Stimulated activated naive B cell treated with anti-CD40 and anti-IgM and Interleukin-4, amounts not matched to agents 10 μg/mL and 1 μg/mL and 100 μg/mL, for 72 hours (primary cell): ENCODE results near the gene GTF2H2C.
"Not testable (repeated sequence)": the region's sequence is repeated elsewhere in the genome, so short reads cannot be mapped to it uniquely, and the experiment has no call there.

Source experiments
- ATAC-seq, 2 donors: fragments of 150-1000 bp; cut with Tn5 transposase; replicated peaks; 2 replicates each; pipeline ENCODE4 v1.10.0; 2021; ENCODE audit warnings: moderate library complexity in 1 of 2
- DNase-seq: peaks from one replicate; pipeline ENCODE4 v3.0.0; 2021
- H3K27ac Mint-ChIP-seq: one replicate; pipeline ENCODE4 v1.8.0; 2022; ENCODE audit warnings: mild to moderate bottlenecking, mixed read lengths
- H3K27me3 Mint-ChIP-seq, 2 donors: one replicate each; pipeline ENCODE4 v1.8.0; 2022; ENCODE audit warnings: mixed read lengths in 2 of 2
- H3K36me3 Mint-ChIP-seq, 2 donors: one replicate each; pipeline ENCODE4 v1.8.0; 2022; ENCODE audit warnings: mixed read lengths in 2 of 2, mild to moderate bottlenecking in 1 of 2
- H3K4me1 Mint-ChIP-seq, 2 donors: one replicate each; pipeline ENCODE4 v1.8.0; 2022; ENCODE audit warnings: mixed read lengths in 2 of 2, mild to moderate bottlenecking in 1 of 2
- H3K4me3 Mint-ChIP-seq, 2 donors: one replicate each; pipeline ENCODE4 v1.8.0; 2022; ENCODE audit warnings: mild to moderate bottlenecking in 2 of 2, mixed read lengths in 2 of 2, moderate library complexity in 1 of 2
- H3K9me3 Mint-ChIP-seq, 2 donors: one replicate each; pipeline ENCODE4 v1.8.0; 2022; ENCODE audit warnings: mixed read lengths in 2 of 2, mild to moderate bottlenecking in 1 of 2

The GTF2H2C gene

DNA sequence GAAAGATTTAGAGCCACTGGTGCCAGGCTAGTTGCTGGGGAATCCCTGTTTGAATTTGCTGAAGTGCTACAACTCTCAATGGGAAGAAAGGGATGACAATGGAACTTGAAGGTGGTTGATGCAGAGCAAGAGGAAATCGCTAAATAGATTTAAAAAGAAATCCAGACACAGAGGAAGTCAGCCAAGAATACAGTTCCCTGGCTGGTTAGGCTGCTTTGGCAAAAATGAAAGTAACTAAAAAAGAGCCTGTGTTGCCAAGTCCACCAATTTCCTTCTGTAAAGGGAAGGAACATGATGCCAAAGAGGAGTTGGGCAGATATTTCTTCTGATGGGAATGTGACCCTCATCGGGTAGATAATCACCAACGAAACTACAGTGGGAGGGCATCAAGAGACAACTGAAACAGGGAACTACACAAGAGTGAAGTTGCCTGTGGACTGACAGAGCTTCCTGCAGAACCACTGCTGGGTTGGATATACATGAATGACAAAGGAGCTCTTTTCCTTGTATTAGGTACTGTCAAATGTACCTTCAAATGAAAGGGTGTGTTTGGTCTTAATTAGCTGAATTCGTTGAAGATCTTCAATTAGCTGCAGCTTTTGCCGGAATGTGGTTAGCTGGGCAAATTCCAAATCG, 49.0 kb downstream of the GTF2H2C start:
- H3K36me3 Mint-ChIP-seq, H3K4me1 Mint-ChIP-seq, H3K9me3 Mint-ChIP-seq, H3K27me3 Mint-ChIP-seq, H3K4me3 Mint-ChIP-seq, DNase-seq, H3K27ac Mint-ChIP-seq: not testable (repeated sequence)
- peak; percentile 34 to 62 for ATAC-seq

DNA sequence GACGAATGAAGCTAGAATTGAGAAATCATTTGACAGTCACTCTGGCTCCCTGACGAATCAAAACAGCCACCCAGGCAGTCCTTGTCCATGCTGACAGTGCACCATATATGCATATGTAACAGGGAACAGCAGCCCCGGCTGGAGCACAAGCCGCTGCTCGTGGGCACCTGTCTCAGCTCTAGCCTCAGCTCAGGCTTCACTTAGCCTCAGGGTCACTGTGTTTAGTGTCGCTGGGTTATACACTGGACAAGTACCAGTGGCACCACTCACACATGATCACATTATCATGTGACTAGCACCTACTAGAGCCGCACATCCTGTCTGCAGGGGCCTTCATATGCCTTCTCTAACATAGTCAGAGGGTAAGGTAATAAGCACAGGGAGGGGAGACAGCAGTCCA, 54.9 kb downstream of the GTF2H2C start:
- not testable (repeated sequence) for H3K27me3 Mint-ChIP-seq, H3K36me3 Mint-ChIP-seq, ATAC-seq, H3K4me3 Mint-ChIP-seq, DNase-seq, H3K9me3 Mint-ChIP-seq, H3K27ac Mint-ChIP-seq, H3K4me1 Mint-ChIP-seq

DNA sequence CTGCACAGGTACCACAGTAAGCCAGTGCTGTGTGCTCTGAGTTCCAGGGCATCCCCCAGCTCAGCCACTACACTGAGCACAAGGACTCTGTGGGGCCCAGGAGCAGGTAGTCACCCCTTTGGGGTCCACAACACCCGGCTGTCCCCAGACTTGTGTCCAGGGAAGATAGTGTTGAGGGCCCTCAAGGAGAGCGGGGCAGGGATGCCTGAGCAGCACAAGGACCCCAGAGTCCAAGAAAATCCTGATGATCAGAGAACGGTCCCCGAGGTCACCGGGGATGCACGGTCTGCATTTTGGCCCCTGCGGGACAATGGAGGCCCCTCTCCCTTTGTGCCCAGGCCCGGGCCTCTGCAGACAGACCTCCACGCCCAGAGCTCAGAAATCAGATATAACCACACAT, 71.9 kb downstream of the GTF2H2C start:
- H3K4me1 Mint-ChIP-seq, H3K27ac Mint-ChIP-seq, ATAC-seq, H3K9me3 Mint-ChIP-seq, DNase-seq, H3K36me3 Mint-ChIP-seq, H3K27me3 Mint-ChIP-seq, H3K4me3 Mint-ChIP-seq: not testable (repeated sequence)
